PFSK-1 (cell line): ENCODE results near the gene METTL8.

ENCODE experiments used
- FOXP2 ChIP-seq: optimal IDR thresholded peaks from 2 replicates; pipeline ENCODE3; 2011; ENCODE audit warnings: borderline replicate concordance, control low read depth, inconsistent platforms; ENCODE audit not compliant: insufficient read depth; ENCODE audit errors: extremely low read length, extremely low read depth
- POLR2AphosphoS5 ChIP-seq: IDR thresholded peaks from 2 replicates; pipeline ENCODE4 v1.6.1; 2012; ENCODE audit warnings: low read depth, mild to moderate bottlenecking, control low read depth, low read length, moderate library complexity
- REST ChIP-seq, 2 experiments: IDR thresholded peaks; 2 replicates each; pipeline versions ENCODE4 v1.6.1 to v1.8.0; 2011 to 2012; ENCODE audit warnings: low read depth in 2 of 2, low read length in 2 of 2, control low read depth in 1 of 2, inconsistent platforms in 1 of 2, mild to moderate bottlenecking in 1 of 2, moderate library complexity in 1 of 2; ENCODE audit not compliant: insufficient read depth in 1 of 2
- SIN3A ChIP-seq: IDR thresholded peaks from 2 replicates; pipeline ENCODE4 v1.6.1; 2012; ENCODE audit warnings: mild to moderate bottlenecking, low read length, moderate library complexity, borderline replicate concordance; ENCODE audit not compliant: insufficient read depth
- TAF1 ChIP-seq: IDR thresholded peaks from 2 replicates; pipeline ENCODE4 v1.6.1; 2012; ENCODE audit warnings: low read length, control low read depth, borderline replicate concordance; ENCODE audit not compliant: insufficient read depth

GRCh38 chr2:171330155-171330956 lies 103.4 kb downstream of the METTL8 start:
- TF ChIP-seq TAF1 (no peak), REST (IDR thresholded peaks at IDR 0.05; ENCODE audit: insufficient read depth in 1 of 2, low read depth in 2 of 2, low read length in 2 of 2) (no peak), SIN3A (no peak), POLR2AphosphoS5 (no peak), FOXP2 (no peak)
